GM21515 (cell line): Measurements from ENCODE around the gene GRIA1.

Experiments
- ATAC-seq: cut with Tn5 transposase; IDR thresholded peaks from one replicate; pipeline ENCODE4 v1.9.1; 2021; ENCODE audit not compliant: unreplicated experiment

The GRIA1 gene

DNA sequence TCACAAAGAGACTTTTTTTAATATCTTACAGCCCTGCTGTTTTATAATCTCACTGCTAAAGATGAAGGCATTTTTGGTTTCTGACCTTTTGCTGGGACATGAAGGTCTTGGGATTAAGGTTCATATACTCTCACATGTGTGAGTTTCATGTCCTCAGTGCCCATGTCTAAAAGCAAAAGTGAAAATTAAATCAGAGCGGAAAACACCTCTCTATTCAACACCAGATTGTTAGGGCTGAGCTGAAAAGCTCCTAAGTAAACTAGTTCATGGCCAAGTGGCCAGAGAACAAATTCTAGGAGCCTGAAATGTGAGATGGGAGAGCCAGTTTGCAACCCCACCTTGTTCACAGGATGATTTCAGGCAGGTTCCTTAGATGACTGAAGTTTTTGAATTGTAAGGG lies 110.9 kb downstream of the GRIA1 start:
- ATAC-seq: peak; percentile 72

DNA sequence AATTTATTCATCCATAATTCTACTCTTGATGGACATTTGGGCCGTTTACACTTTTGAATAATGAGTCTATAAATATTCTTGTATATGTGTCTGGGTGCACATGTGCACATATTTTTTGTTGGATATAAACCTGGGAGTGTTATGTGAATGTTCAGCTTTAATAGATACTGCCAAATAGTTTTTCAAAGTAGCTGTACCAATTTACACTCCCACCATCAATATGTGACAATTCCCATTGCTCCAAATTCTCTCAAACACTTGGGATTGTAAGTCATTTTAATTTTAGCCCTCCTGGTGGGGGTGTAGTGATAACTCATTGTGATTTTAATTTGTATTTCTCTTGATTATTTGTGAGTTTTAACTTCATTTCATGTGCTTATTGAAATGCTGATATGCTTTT lies 114.9 kb downstream of the GRIA1 start:
- ATAC-seq: no peak

DNA sequence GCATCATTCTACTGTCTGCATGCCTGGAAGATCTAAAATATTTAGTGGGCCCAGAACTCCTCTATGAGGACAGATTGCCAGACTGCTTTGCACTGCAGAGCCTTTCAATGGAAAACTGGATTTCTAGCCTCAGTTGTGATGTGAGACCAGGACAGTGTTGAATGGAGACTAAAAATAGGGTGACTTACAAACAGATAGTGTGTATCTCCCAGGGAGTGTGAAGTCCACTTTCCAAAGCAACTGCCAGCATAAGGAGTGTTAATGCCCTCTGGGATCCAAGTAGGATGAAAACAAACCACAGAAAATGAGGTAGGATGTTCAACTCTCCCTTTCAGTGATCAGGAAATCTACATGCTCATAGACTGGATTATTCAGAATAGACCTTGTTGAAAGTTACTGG lies 119.5 kb downstream of the GRIA1 start:
- no peak for ATAC-seq

DNA sequence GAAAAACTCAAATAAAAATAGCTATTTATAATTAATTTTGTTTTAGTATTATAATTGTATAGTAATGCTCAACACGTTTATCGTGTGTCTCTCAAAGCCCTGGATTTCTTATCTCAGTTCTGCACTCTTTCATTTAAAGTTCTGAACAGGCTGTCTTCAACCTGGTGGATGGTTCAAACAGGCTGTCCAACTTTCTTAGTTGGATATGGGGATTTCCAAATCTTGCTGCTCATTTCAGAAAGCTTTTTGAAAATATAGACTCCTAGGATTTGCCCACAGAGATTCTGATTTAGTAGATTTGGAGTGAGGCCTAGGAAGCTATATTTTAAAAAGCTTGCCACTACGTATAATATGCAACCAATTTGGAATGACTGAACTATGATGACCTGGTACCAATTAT lies 120.3 kb downstream of the GRIA1 start:
- no peak for ATAC-seq

DNA sequence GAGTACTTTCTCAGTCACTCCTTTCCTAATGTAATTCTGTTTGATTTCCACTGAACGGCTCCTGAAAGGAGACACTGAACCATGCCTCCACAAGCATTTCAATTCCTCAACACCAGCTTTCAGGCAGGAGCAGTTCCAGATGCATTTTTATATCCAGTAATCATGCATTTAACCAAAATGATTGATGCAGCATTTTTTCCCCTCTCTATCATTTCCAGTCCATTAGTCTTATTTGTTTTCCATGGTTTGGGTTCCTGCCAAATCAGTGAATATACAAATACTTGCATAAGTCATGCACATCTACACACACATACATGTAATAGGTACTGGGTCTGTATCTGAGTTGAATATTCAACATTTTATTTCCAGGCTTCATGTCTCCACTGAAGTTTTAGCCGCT lies 122.7 kb downstream of the GRIA1 start:
- ATAC-seq: no peak

DNA sequence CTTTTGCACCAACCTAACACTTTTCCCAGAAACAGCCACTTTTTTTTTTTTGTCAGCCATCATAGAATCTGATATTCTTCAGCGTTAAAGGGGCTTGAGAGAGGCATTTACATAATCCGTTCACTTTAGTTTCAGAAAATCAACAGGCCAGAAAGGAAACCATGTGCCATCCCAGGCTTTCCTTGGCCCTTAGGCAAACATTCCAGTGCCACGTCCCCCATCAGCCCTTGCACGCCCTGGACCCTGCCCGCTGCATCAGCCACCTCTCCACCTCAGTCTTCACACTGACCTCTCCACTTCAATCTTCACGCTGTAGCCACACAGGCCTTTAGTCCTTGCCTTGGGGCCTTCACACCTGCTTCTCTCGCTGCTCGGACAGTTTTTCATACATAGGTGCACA lies 123.2 kb downstream of the GRIA1 start:
- ATAC-seq: no peak

DNA sequence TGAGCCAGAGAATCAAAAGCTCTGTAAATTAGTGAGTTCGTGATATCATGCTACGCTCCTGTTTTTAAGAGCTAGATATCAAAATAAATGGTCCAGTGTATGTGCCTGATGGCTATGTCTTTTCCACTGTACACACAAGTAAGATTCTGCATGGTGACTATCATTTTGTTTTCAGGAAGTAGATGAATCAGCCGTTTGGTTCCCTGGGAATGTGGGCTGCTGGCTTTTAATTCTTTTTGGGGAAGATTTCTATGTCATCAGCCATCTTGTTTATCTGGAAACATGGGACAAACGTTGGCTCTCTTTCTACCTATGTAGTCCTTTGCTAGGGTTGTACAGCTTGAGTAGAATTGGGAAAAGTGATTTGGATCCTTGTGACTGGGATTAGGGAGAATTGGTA lies 126.7 kb downstream of the GRIA1 start:
- no peak for ATAC-seq

DNA sequence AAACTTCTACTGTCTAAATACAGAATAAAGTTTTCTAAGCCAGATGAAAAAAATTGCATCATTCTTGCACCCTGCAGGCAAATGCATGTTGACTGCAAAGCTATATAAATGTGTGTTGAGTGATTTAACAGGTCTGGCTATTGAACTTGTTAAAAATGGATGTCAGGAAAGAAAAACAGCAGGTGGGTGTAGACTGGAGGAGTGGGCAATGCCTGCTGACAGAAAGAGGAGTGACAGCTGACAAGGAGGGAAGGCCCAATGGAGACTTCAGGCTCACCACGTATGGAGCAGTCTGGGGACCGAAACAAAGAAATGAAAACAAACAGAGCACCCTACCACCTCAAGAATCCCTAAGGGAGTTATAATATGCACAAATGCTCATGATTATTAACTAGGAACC lies 127.8 kb downstream of the GRIA1 start:
- ATAC-seq: no peak

DNA sequence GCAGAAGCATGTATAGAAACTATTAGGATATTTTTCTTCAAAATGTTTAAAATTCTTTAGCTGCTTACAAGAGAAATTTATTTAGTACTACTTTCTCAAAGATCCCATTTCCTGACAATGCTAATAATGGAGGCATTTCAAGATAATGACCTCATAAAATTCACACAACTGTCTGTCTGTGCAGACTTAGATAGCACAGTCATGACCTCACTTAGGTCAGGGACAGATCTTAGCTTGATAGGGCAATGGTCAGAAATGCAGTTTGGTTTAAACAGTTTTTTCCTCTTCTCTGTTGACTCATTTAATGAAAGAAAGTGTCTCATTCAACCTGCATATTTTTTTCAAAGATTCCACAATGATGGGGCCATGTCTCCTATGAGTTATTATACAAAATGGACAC lies 128.4 kb downstream of the GRIA1 start:
- ATAC-seq: no peak

DNA sequence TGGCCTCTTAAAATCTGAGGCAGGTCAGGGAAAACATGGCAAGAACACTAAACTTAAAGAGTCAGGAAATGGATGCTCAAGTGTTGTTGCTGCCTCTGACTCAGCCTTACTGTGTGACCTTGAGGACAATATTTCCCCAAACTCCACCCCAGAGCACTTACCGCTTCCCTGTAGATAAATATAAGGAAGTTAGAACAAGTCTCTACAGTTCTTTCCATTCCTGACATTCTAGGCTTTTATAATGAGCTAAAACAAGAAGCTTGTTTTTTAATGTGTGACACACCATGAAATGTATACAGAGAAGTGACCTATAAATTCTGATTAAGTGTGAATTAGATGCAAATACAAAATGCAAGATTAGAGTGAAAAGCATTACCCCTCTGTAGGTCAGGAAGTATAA lies 129.3 kb downstream of the GRIA1 start:
- no peak for ATAC-seq

DNA sequence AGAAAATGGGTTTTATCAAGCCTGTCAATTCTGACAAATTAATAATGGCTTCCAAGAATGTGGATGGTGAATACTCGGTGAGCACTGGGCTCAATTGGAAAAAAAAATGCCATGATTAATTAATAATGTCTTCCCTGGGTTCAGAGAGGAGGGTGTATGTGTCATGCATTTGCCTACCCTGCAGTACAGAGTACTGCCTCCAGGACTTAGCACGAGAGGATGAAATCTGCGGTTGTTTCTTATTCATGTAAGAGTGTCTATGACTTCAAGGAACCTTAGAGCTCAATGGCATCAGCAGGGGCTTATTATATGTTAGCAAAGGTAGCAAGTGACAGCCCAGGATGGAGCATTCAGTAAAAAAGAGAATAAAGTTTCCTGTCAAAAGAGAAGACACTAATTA lies 132.7 kb downstream of the GRIA1 start:
- no peak for ATAC-seq

DNA sequence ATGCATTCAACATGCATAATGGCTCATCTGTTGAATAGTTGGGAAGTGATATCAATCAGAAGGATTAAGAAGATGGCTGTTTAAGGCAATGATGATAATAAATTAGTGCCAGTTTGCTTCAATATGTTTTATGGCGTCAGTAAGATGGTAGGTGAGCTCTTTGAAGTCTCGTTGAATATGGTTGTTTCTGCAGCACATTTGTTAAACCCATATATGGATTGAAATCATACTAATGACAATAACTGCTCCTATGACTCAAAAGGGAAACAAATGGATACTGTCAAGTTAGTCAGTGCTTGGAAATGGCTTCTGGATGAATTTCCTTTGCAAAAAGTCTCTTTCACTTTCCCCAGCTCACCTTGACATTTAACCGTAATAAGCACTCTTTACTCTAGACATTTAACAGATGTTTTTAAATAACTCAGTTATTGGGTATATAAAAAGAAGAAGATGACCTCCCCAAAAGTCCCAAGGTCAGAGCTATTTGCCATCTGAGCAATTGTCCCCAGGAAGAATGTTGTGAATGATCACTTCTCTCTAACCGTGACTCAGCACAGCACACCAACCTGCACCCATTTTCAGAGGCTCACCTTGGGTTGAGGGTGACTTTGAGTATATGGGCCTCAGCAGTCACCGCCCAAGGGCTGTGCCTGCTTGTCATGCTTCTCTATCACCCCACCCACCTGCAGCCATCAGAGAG lies 133.4 kb downstream of the GRIA1 start:
- ATAC-seq: no peak

DNA sequence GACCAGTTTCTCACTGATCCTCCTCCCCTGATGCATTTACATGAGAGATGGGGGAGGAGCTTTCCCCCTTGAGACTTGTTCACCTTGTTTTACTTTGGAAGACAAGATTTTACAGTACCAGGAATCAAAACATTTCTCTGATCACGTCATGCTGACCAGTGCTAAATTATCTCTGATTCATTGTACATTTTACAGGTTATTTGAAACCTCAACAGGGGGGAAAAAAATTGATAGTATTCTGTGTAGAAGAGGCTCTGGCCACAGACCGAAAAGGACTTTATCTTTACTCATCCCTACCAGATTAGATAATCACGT lies 133.9 kb downstream of the GRIA1 start:
- ATAC-seq: no peak

DNA sequence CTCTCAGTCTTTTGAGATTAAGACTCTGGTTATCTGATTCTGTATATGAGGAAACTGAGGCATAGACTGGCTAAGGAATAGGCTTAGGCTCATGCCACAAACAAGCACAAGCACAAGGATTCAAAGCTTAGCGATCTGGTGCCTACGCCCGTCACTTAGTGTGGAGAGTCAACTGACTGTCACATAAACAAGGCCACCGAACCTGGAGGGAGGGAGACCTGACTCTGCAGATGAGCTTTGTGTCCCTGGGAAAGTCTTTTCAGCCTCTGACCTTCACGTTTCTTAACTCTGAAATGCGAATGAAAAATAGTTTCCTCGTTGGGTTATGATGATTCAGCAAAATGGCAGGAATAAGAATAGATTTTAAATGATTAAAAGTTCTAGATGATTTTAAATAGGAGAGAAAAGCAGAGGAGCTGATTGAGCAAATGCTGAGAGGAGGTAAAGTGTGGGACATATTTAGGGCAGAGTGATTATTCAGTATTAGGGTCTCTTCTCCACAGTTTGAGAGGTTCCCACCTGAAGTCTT lies 135.4 kb downstream of the GRIA1 start:
- ATAC-seq: no peak

DNA sequence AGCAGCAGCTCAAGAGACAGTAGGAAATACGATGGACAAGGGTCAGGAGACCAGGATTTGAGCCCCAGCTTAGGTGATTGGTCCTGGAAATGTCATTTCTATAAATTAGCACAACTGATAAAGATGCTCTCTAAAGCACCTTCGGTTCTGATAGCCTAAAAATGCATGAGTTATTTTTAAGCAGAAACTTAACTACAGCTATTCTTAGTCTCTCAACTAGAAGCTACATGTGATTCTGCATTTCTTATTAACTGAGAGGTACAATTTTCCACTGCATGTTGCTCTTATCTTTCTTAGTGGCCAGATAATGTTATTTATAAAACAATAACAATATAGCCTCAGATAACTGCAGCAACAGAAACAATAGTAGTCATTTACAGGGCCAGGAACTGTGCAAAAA lies 136.4 kb downstream of the GRIA1 start:
- no peak for ATAC-seq

DNA sequence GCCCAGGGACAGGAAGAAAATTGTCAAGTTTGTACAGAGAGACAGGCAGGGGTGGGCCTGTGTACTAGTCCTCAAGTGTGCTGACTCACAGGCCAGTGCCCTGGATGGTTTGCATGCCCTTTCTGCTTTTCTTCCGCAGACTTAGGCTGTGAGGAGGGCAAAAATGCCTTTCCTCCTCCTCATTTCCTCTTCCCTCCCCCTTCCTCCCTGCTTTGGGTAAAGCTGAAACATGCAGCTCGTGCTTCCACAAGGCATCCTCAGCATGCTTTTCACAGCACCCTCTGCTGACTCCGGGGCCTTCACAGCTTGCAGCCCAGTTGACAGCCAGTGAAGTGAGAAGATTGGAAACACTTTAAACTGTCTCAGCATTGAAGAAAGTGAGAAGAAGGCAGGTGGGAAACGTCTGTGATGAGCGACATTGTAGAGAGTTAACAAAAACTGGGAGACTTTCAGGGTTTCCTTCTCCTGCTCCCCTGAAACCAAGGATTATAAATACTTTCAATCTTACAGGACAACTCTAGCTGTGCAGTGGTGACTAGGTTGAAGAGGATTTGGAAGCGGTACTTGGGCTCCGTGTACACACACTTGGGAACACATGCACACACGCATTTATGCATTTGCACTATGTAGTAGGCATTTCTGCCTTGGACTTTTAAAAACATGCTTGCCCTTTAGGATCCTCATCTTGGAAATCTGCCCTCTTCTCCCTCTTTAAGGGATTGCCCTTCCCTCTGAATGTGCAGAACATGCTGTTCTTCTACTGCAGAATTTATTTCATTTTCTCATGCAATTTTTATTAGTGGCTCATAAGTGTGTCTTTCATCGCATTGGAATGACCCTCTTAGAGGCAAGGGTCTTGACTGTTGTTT lies 138.8 kb downstream of the GRIA1 start:
- no peak for ATAC-seq

DNA sequence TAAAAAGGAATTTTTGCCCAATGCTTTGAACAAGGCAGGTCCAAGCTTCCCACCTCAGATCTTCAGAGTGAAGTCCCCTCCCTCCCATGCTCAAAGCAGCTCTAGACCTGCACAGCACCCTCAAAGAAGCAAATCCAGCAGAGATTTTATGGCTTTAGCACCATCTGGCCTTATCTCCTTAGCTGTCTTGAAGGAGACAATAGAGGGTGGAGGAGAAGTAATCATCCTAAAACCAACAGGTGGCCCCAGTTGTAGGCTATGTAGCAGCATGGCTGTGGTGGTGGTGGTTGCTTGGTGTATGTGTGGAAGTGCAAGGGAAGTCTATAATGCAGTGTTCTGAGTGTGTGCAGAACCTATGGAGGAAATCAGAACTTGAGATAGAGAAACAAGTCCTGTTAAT lies 140.1 kb downstream of the GRIA1 start:
- no peak for ATAC-seq

DNA sequence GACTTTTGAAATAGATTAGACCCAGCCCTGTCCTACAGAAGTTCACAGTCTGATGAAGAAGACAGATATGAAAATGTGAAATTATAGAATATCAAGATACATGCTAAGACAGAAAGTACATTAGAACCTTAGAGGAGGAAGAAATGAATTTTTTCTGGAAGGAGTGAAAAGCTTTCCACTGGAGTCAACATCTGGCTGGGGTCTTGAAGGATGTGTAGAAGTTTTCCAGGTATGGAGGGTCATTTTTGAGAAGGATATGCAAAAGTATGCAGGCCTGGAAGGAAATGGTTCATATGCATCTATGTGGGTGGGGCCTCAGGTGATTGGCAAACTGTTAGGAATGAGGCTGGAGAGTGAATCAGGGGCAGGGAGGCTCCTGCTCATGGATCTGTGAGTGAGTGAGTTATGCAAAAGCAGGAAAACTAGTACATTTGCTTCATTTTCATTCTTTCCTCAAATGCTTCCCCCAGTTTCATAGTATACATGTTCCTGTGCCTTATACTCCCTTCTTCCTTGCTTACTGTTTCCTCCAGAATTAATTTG lies 142.3 kb downstream of the GRIA1 start:
- ATAC-seq: no peak

DNA sequence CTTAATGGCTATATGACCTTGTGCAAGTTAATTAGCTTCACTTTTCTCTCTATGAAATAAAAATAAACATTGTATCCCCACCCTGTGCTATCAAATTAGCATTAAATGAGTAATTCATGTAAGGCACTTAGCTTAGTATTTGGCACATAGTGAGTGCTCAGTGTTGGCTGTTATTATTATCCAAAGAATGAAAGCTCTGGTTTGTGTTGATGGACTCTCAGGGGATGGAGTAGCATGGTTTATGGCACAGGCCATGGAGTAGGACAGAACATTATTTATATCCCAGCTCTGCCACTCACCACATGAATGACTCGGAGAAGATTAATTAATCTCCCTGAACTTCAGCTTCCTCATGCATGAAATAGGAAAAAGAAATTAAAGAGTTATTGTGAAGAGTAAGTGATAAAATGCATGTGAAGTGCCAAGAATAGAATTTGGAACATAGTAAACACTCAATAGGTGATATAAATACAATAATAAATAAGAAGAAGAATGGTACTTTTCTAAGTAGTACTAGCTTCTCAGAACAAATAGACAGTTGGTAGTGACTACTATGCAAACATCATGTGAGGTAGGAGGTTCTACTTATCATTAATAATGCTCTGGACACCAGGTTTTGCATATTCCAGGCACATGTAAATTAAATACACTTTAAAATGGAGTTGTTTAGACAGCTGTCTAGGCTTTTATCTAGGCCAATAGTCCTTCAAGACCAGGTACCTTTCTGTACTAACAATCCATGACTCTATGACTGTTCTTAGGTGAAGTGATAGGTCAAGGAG lies 146.4 kb downstream of the GRIA1 start:
- ATAC-seq: no peak

DNA sequence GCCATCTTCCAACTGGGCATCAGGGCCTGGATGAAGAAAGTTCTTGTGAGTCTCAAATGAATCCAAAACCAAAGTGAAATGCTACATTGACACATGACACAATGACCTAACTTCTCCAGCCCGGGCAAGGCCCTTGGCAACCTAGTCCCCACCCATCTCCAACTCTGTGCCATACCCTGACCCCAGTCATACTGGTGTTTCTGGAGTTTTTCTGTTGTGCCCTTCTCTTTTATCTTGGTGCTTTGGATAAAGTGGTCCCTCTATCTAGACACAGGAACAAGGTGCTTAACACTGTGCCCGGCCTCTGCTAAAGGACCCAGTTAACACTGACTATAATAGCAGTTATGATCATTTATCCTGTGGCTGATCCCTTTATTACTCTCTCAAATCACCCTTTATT lies 149.8 kb downstream of the GRIA1 start:
- no peak for ATAC-seq

DNA sequence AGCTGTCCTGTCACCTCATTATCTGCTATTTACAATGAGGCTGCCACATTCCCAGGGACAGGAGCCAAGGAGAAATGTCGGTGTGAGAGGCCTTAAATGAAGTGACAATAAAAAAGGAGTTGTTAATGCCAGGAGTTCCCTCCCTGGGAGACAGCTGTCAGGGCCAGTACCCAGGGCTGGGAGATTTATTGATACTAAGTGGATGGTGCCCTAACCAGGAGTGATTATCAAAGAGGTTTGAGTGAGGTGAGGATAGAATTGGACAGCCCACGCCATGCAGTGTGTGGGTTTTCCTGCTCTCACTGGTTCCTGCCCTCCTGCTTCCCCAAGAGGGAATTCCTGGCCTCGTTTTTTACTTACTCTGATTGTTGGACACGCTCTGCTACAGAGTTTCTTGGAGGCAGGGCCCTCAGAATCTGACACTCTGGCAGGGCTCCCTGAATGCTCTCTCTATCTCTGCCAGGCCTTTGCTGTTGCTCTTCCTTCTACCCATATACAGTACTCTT lies 150.8 kb downstream of the GRIA1 start:
- ATAC-seq: no peak
